ENCODE results near the gene GPR161. TPM values are rescaled to one million over a fixed set of nuclear protein-coding genes. Genes with fewer than 3 reads are reported as not detected.

The GPR161 gene
- total and polyA plus RNA-seq, 9 of the 15 experiments (the other 6 are each of a cell fraction or from before 2014, with no cell fraction given), result 0.15 to 2.4 (median 0.76) TPM

- no peaks in the 10 kb centered on the region for H3K27me3 ChIP-seq (ENCODE audit: control insufficient read depth in 2 of 2, insufficient read depth in 2 of 2, low read length in 2 of 2)
- TF ChIP-seq PCBP1 (IDR thresholded peaks at IDR 0.05; ENCODE audit: low read depth, low read length, poor library complexity, severe bottlenecking), result peak; percentile 80
- no peak for TF ChIP-seq GATAD2B (IDR thresholded peaks at IDR 0.05; ENCODE audit: borderline replicate concordance)
- no peak for TF ChIP-seq WHSC1 (IDR thresholded peaks at IDR 0.05; ENCODE audit: low read length)
- TF ChIP-seq, protein P1, sequence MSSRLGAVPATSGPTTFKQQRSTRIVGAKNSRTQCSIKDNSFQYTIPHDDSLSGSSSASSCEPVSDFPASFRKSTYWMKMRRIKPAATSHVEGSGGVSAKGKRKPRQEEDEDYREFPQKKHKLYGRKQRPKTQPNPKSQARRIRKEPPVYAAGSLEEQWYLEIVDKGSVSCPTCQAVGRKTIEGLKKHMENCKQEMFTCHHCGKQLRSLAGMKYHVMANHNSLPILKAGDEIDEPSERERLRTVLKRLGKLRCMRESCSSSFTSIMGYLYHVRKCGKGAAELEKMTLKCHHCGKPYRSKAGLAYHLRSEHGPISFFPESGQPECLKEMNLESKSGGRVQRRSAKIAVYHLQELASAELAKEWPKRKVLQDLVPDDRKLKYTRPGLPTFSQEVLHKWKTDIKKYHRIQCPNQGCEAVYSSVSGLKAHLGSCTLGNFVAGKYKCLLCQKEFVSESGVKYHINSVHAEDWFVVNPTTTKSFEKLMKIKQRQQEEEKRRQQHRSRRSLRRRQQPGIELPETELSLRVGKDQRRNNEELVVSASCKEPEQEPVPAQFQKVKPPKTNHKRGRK (tag; IDR thresholded peaks at IDR 0.05), result peak; percentile 65; the same call in 1 of the 2 replicates
- TF ChIP-seq ZNF583 (CRISPR knock-in tag; IDR thresholded peaks at IDR 0.05), result no peak
- no peak for TF ChIP-seq ELK1 (CRISPR knock-in tag; IDR thresholded peaks at IDR 0.05)
- peak; percentile 57; the same call in 1 of the 2 replicates for TF ChIP-seq SPI1 (IDR thresholded peaks at IDR 0.05; ENCODE audit: borderline replicate concordance, low read depth, low read length)
- peak; percentile 96 for TF ChIP-seq PCBP2 (IDR thresholded peaks at IDR 0.05; ENCODE audit: low read depth, low read length, poor library complexity, severe bottlenecking)
- TF ChIP-seq HNRNPK (IDR thresholded peaks at IDR 0.05; ENCODE audit: low read depth, low read length, poor library complexity, severe bottlenecking), result peak; percentile 97
- TF ChIP-seq, protein P2, sequence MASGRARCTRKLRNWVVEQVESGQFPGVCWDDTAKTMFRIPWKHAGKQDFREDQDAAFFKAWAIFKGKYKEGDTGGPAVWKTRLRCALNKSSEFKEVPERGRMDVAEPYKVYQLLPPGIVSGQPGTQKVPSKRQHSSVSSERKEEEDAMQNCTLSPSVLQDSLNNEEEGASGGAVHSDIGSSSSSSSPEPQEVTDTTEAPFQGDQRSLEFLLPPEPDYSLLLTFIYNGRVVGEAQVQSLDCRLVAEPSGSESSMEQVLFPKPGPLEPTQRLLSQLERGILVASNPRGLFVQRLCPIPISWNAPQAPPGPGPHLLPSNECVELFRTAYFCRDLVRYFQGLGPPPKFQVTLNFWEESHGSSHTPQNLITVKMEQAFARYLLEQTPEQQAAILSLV (tag; IDR thresholded peaks at IDR 0.05), result no peak
- peak; percentile 52 for TF ChIP-seq VEZF1 (CRISPR knock-in tag; IDR thresholded peaks at IDR 0.05)
- TF ChIP-seq HLTF (IDR thresholded peaks at IDR 0.05), result no peak
- no peak overlapping the region for H3K4me2 ChIP-seq (ENCODE audit: insufficient read depth, low read length)
- WGBS (ENCODE audit: insufficient coverage, low coverage, missing lambda C conversion rate), result 61% methylated on average over 3 of the region's 5 CpGs
- in situ Hi-C loops (cut with MboI) (no loop called here), intact Hi-C loops (cut with micrococcal nuclease) (loop anchor here (5.0 kb wide), 1 partner anchor 54 kb away; no protein-coding TSS in a partner anchor)
- H3K79me2 ChIP-seq (ENCODE audit: control insufficient read depth, insufficient read depth, low read length), result no peaks in the 10 kb centered on the region
- no peaks in the 10 kb centered on the region for H4K20me1 ChIP-seq (replicated peaks; ENCODE audit: control insufficient read depth, insufficient read depth, low read length)
- H3K4me3 ChIP-seq, result no peak overlapping the region
- no peaks in the 10 kb centered on the region for H3K9me3 ChIP-seq (replicated peaks; ENCODE audit: control insufficient read depth, insufficient read depth, low read depth, low read length)
- DNase-seq (ENCODE audit: extremely low read depth in 1 of 4, low spot score in 3 of 4) (no peak), FAIRE-seq (no peak), ATAC-seq (no peak)
- H3K36me3 ChIP-seq (ENCODE audit: control insufficient read depth, insufficient read depth, low read length), result no peaks in the 10 kb centered on the region
- POLR2A ChIA-PET, result no interaction called here
- no peak overlapping the region for H3K27ac ChIP-seq (ENCODE audit: extremely low read depth, low read depth, low read length)
- H3K4me1 ChIP-seq (replicated peaks in 1 of 2; ENCODE audit: control insufficient read depth in 2 of 2, insufficient read depth in 2 of 2, low read length in 2 of 2), result peaks cover 0 to 10% of the 10 kb centered on the region in 2 experiments; a peak in 3 of 5 replicates
- peak overlapping the region; percentile 25; the same call in 1 of the 2 replicates for H2AFZ ChIP-seq (ENCODE audit: low read depth, low read length)
- H3K9ac ChIP-seq (ENCODE audit: insufficient read depth in 1 of 2, low read depth in 2 of 2, low read length in 2 of 2), result no peak overlapping the region
- CTCF ChIA-PET (ENCODE audit: low intra/inter-chr PET ratio), result interaction anchor here (1.3 kb wide), 1 partner anchor 61 kb away, joined by 4 read pairs; no protein-coding TSS in a partner anchor
- no peaks in the 10 kb centered on the region for H3K9me1 ChIP-seq (ENCODE audit: control insufficient read depth, insufficient read depth, low read length)
- no TSS peak for BruUV-seq (replicated peaks)
These were observed 9.4 kb upstream of the GPR161 start for GRCh38 chr1:168146160-168146539.

Measured in K562 (cell line).